Measurements from ENCODE around the gene PHLDA1. TPM values are rescaled to one million over a fixed set of nuclear protein-coding genes. Genes with fewer than 3 reads are reported as not detected.

Gene PHLDA1
- total RNA-seq, 1 experiment from 2014 or later: 34.9 TPM

DNA sequence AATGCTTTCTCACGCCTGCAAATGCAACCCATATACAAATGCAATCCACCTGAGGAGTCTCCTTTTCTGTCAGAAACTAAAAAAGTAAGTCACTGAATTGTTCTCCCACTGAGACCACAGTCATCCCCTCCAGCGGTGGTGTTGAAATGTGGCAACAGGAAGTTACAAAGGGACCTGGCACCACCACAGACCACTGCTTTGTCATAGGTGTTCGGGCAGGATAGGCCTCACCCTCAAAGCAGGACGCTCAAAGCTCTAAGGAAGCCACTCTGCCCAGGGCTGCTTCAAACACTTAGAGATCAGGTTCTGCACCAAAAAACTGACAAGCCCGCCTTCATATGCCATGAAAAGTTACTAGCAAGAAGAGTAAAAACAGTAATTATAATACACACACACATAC is 11.3 kb downstream of the PHLDA1 start:
- H3K9me3 Mint-ChIP-seq: no peaks in the 10 kb centered on the region
- POLR2A ChIA-PET: interaction anchor here (0.6 kb wide), 1 partner anchor 394 kb away, joined by 3 read pairs; no protein-coding TSS in a partner anchor
- peaks cover 50% of the 10 kb centered on the region for H3K4me1 Mint-ChIP-seq
- H3K27ac Mint-ChIP-seq: peak overlapping the region; percentile 71
- CTCF ChIA-PET: no interaction called here
- no peaks in the 10 kb centered on the region for H3K27me3 Mint-ChIP-seq (ENCODE audit: low read depth)
- DNase-seq (ENCODE audit: low spot score): no peak
- peak; percentile 52 for ATAC-seq
- no peak overlapping the region for H3K4me3 Mint-ChIP-seq
- TF ChIP-seq JUN (CRISPR knock-in tag; IDR thresholded peaks at IDR 0.05) (no peak), ZBTB43 (CRISPR knock-in tag; IDR thresholded peaks at IDR 0.05) (no peak), SOX15 (CRISPR knock-in tag; IDR thresholded peaks at IDR 0.05) (no peak), GABPB1 (CRISPR knock-in tag; IDR thresholded peaks at IDR 0.05) (no peak), ZNF512 (CRISPR knock-in tag; IDR thresholded peaks at IDR 0.05; ENCODE audit: borderline replicate concordance) (no peak), RELA (CRISPR knock-in tag; IDR thresholded peaks at IDR 0.05; ENCODE audit: borderline replicate concordance) (no peak), ZBTB21 (CRISPR knock-in tag; IDR thresholded peaks at IDR 0.05; ENCODE audit: borderline replicate concordance) (no peak), RORB (CRISPR knock-in tag; IDR thresholded peaks at IDR 0.05) (no peak), ZNF121 (CRISPR knock-in tag; IDR thresholded peaks at IDR 0.05) (no peak), AFF4 (CRISPR knock-in tag; IDR thresholded peaks at IDR 0.05; ENCODE audit: borderline replicate concordance) (no peak), SP1 (CRISPR knock-in tag; conservative IDR thresholded peaks at IDR 0.05) (no peak), CREM (CRISPR knock-in tag; IDR thresholded peaks at IDR 0.05) (no peak), ZNF416 (CRISPR knock-in tag; IDR thresholded peaks at IDR 0.05) (no peak)
- TF ChIP-seq, protein P1, sequence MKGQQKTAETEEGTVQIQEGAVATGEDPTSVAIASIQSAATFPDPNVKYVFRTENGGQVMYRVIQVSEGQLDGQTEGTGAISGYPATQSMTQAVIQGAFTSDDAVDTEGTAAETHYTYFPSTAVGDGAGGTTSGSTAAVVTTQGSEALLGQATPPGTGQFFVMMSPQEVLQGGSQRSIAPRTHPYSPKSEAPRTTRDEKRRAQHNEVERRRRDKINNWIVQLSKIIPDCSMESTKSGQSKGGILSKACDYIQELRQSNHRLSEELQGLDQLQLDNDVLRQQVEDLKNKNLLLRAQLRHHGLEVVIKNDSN (CRISPR knock-in tag; IDR thresholded peaks at IDR 0.05): no peak
- TF ChIP-seq, protein P2, sequence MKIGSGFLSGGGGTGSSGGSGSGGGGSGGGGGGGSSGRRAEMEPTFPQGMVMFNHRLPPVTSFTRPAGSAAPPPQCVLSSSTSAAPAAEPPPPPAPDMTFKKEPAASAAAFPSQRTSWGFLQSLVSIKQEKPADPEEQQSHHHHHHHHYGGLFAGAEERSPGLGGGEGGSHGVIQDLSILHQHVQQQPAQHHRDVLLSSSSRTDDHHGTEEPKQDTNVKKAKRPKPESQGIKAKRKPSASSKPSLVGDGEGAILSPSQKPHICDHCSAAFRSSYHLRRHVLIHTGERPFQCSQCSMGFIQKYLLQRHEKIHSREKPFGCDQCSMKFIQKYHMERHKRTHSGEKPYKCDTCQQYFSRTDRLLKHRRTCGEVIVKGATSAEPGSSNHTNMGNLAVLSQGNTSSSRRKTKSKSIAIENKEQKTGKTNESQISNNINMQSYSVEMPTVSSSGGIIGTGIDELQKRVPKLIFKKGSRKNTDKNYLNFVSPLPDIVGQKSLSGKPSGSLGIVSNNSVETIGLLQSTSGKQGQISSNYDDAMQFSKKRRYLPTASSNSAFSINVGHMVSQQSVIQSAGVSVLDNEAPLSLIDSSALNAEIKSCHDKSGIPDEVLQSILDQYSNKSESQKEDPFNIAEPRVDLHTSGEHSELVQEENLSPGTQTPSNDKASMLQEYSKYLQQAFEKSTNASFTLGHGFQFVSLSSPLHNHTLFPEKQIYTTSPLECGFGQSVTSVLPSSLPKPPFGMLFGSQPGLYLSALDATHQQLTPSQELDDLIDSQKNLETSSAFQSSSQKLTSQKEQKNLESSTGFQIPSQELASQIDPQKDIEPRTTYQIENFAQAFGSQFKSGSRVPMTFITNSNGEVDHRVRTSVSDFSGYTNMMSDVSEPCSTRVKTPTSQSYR (CRISPR knock-in tag; IDR thresholded peaks at IDR 0.05): no peak
- no peaks in the 10 kb centered on the region for H3K36me3 Mint-ChIP-seq

DNA sequence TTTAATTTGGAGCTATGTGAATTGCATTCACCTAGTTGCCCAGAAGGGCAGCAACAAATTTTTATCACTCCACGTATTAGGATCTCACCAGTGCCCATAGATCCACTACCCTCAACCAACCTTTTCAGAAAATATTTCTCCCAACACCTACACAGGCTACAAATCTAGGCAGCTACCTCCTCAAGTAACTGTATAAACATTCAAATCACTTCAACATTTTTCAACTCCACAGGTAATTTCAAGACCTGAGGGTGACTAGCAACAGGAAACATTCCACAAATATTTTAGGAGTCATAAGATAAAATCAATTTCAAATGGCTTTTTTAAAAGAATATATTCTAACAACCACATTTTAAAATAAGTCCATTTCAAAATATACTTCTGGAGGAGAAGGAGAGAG is 12.9 kb downstream of the PHLDA1 start:
- ChIA-PET CTCF (no interaction called here), POLR2A (no interaction called here)
- TF ChIP-seq E2F5 (CRISPR knock-in tag; IDR thresholded peaks at IDR 0.05): no peak
- no peak for TF ChIP-seq AFF4 (CRISPR knock-in tag; IDR thresholded peaks at IDR 0.05; ENCODE audit: borderline replicate concordance)
- TF ChIP-seq SMAD4 (CRISPR knock-in tag; IDR thresholded peaks at IDR 0.05): no peak
- TF ChIP-seq USF2 (CRISPR knock-in tag; IDR thresholded peaks at IDR 0.05): no peak

More for the DNA sequence above, 12.9 kb downstream of the PHLDA1 start:
- DNase-seq (ENCODE audit: low spot score) (no peak), ATAC-seq (no peak)
- H3K9me3 Mint-ChIP-seq: no peaks in the 10 kb centered on the region
- peaks cover 57% of the 10 kb centered on the region for H3K4me1 Mint-ChIP-seq
- H3K27me3 Mint-ChIP-seq (ENCODE audit: low read depth): no peaks in the 10 kb centered on the region
- H3K27ac Mint-ChIP-seq: peak overlapping the region; percentile 73
- H3K36me3 Mint-ChIP-seq: no peaks in the 10 kb centered on the region
- no peak overlapping the region for H3K4me3 Mint-ChIP-seq

Measured in WTC11 (cell line).